A549 (cell line): ENCODE data around the gene DHX57. TPM values are rescaled to one million over a fixed set of nuclear protein-coding genes. Genes with fewer than 3 reads are reported as not detected.
A peak's percentile ranks its signal among the peaks of the same experiment; 100 is the strongest.

Source experiments
- ATAC-seq, 2 experiments: fragments of 200-7000 bp in 1 of 2; fragments of >200 bp in 1 of 2; cut with Nextera tagmentation in 1 of 2; cut with Tn5 transposase in 1 of 2; 3 replicates each; pipeline versions ENCODE4 v1.8.0 to v1.9.1; 2018 to 2020; ENCODE audit warnings: mild to moderate bottlenecking in 1 of 2, moderate library complexity in 1 of 2
- CTCF ChIA-PET: fragments of 300-600 bp; sonication (Branson Sonifier 250); formaldehyde crosslinking; extraction: SDS; loops from one replicate; lab custom pipeline; 2021; ENCODE audit warnings: antibody characterized with exemption, inconsistent platforms; lab: Yijun Ruan, JAX
- POLR2A ChIA-PET: fragments of 350-600 bp; formaldehyde crosslinking; extraction: SDS; loops from one replicate; lab custom pipeline; 2021; ENCODE audit warnings: antibody characterized with exemption, inconsistent platforms; lab: Yijun Ruan, JAX
- DNase-seq, 2 experiments: peaks; one replicate each; pipeline versions ENCODE4 v3.0.0 to v3.0.0-alpha.2; 2011 to 2016; ENCODE audit warnings: low read depth in 1 of 2, low spot score in 1 of 2
- FAIRE-seq: peaks from 2 replicates; lab custom pipeline; 2011; peaks lifted over from hg19 to GRCh38; lab: Jason Lieb, UNC
- H3K27ac ChIP-seq, 2 experiments: fragments of >200 bp; sonication (Bioruptor Twin); formaldehyde crosslinking; 3 replicates each; pipeline ENCODE4 v1.5.1; 2016 to 2017
- H3K4me1 ChIP-seq: fragments of >200 bp; sonication (Bioruptor Twin); formaldehyde crosslinking; 3 replicates; pipeline ENCODE4 v1.6.1; 2016
- H3K4me2 ChIP-seq: fragments of >200 bp; sonication (Bioruptor Twin); formaldehyde crosslinking; 3 replicates; pipeline ENCODE4 v1.6.1; 2016
- H3K4me3 ChIP-seq: fragments of >200 bp; sonication (Bioruptor Twin); formaldehyde crosslinking; 3 replicates; pipeline ENCODE4 v1.5.1; 2016
- H3K9me3 ChIP-seq: fragments of >200 bp; sonication (Bioruptor Twin); formaldehyde crosslinking; 3 replicates; pipeline ENCODE4 v1.6.1; 2016
- CEBPB ChIP-seq, 2 experiments: fragments of >200 bp in 1 of 2; sonication (Bioruptor Twin) in 1 of 2; formaldehyde crosslinking in 1 of 2; IDR thresholded peaks; 2 replicates each; pipeline ENCODE4 v1.6.1; 2012 to 2016
- ESRRA ChIP-seq: fragments of 150-350 bp; IDR thresholded peaks from 2 replicates; pipeline ENCODE4 v1.6.1; 2014; ENCODE audit warnings: mild to moderate bottlenecking, low read length, borderline replicate concordance
- FOSB ChIP-seq: fragments of 250-450 bp; sonication (Bioruptor Pico); IDR thresholded peaks from 2 replicates; pipeline ENCODE4 v1.5.0; 2020; ENCODE audit warnings: mild to moderate bottlenecking, moderate library complexity
- FOXS1 ChIP-seq: fragments of 250-450 bp; sonication (Bioruptor Pico); IDR thresholded peaks from 2 replicates; pipeline ENCODE4 v1.5.0; 2020; ENCODE audit warnings: mild to moderate bottlenecking, moderate library complexity
- JUNB ChIP-seq: fragments of >200 bp; sonication (Bioruptor Twin); formaldehyde crosslinking; IDR thresholded peaks from 2 replicates; pipeline ENCODE4 v1.6.1; 2016
- MAFK ChIP-seq: fragments of 450-650 bp; IDR thresholded peaks from 2 replicates; pipeline ENCODE4 v1.6.1; 2014; ENCODE audit not compliant: partially characterized antibody
- RAD21 ChIP-seq, 2 experiments: fragments of >200 bp in 1 of 2; sonication (Bioruptor Twin) in 1 of 2; formaldehyde crosslinking in 1 of 2; IDR thresholded peaks in 1 of 2; conservative IDR thresholded peaks in 1 of 2; 2 replicates in 1 of 2; 3 replicates in 1 of 2; pipeline ENCODE4 v1.6.1; 2012 to 2018; ENCODE audit warnings: inconsistent platforms in 1 of 2
- SMC3 ChIP-seq: fragments of >200 bp; sonication (Bioruptor Twin); formaldehyde crosslinking; IDR thresholded peaks from 3 replicates; pipeline ENCODE4 v1.6.1; 2018; ENCODE audit warnings: inconsistent platforms
- ZC3H11A ChIP-seq: fragments of 450-650 bp; IDR thresholded peaks from 2 replicates; pipeline ENCODE4 v1.6.1; 2014; ENCODE audit warnings: antibody characterized with exemption, mild to moderate bottlenecking
- ZNF302 ChIP-seq: fragments of 250-450 bp; sonication (Bioruptor Pico); IDR thresholded peaks from 2 replicates; pipeline ENCODE4 v1.9.0; 2021; ENCODE audit warnings: inconsistent platforms, mild to moderate bottlenecking, moderate library complexity
- WGBS: methylation state at CpG from one replicate; pipeline ENCODE4 v1.1.6; 2017; ENCODE audit errors: missing lambda C conversion rate; 5-methylcytosine and 5-hydroxymethylcytosine counted together
- polyA plus RNA-seq, 4 experiments: library from polyadenylated mRNA; depleted of rRNA in 3 of 4; stranded (reverse); fragments of >200 nt; fragmentation: RNase III in 1 of 4; extraction: RNeasy Plus Mini Kit Qiagen cat#74134 plus additional on column Dnase treatment in 1 of 4; gene quantifications; 2 replicates in 3 of 4; 3 replicates in 1 of 4; pipeline ENCODE4 v1.2.3, GENCODE V29; 2011 to 2017
- TF ChIP-seq, protein P1 (sequence below): fragments of 200-600 bp; sonication (generic); IDR thresholded peaks from 2 replicates; pipeline ENCODE4 v1.6.1; 2016; ENCODE audit warnings: antibody characterized with exemption, mild to moderate bottlenecking, moderate library complexity
- TF ChIP-seq, protein P2 (sequence below): IDR thresholded peaks from 2 replicates; pipeline ENCODE4 v1.6.1; 2012
- TF ChIP-seq, protein P3 (sequence below): fragments of >200 bp; sonication (Bioruptor Twin); formaldehyde crosslinking; IDR thresholded peaks from 3 replicates; pipeline ENCODE4 v1.5.1; 2016

The DHX57 gene
- polyA plus RNA-seq, 2 of the 4 experiments (the other 2 are of a cell fraction) = 20.6 to 31.8 TPM

DNA sequence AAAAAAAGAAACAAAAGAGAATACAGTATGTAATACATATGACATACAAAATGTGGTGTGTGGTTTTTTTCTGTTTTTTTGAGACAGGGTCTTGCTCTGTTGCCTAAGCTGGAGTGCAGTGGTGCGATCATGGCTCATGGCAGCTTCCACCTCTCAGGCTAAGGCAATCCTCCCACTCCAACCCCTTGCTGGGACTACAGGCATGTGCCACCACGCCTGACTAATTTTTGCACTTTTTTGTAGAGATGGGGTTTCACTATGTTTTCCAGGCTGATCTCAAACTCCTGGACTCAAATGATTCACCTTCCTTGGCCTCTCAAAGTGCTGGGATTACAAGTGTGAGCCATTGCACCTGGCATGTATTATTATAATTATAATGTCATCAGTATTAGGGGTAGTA, 38.9 kb downstream of the DHX57 start:
- no peak for ATAC-seq
- TF ChIP-seq FOXS1 (CRISPR knock-in tag) (no peak), ZNF302 (CRISPR knock-in tag) (no peak), CEBPB (IDR thresholded peaks at IDR 0.05) (no peak)
- TF ChIP-seq, all 56 proteins: peak for 0
- POLR2A ChIA-PET = no interaction called here
- H3K4me3 ChIP-seq = no peak overlapping the region
- H3K4me2 ChIP-seq = no peak overlapping the region
- DNase-seq (no peak), FAIRE-seq (no peak)
- CTCF ChIA-PET = no interaction called here
- 90% methylated on average over 2 of the region's 2 CpGs for WGBS
- H3K9me3 ChIP-seq = no peaks in the 10 kb centered on the region
- H3K27ac ChIP-seq = no peak overlapping the region
- no peaks in the 10 kb centered on the region for H3K4me1 ChIP-seq

DNA sequence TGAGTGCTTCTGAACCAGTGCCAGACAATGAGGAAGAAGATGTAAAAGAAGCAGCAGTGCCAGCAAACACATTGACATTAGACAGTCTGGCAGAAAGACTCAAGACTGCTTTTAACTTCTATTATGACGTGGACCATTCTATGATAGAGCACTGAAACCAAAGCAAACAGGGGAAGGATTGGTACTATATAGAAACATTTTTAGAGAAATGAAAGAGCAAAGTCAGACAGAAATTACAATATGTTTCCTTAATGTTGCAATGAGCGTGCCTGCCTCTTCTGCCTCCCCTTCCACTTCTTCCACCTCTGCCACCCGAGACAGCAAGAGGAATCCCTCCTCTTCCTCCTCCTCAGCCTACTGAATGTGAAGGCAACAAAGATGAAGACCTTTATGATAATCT, 39.7 kb downstream of the DHX57 start:
- 89% methylated on average over 3 of the region's 3 CpGs for WGBS
- no peak for ATAC-seq
- FAIRE-seq = no peak
- CTCF ChIA-PET = interaction anchor here (0.7 to 2.4 kb wide), 5 partner anchors 9 to 210 kb away, joined by 3 to 22 read pairs (median 8); no protein-coding TSS in a partner anchor
- POLR2A ChIA-PET = interaction anchor here (2.1 kb wide), 1 partner anchor 85 kb away, joined by 8 read pairs; the partner anchor contains the start of gene SRSF7
- H3K27ac ChIP-seq = no peak overlapping the region
- H3K4me2 ChIP-seq = no peak overlapping the region
- DNase-seq = no peak
- no peaks in the 10 kb centered on the region for H3K4me1 ChIP-seq
- TF ChIP-seq FOSB (CRISPR knock-in tag) (no peak), ZC3H11A (no peak)
- TF ChIP-seq, protein P1, sequence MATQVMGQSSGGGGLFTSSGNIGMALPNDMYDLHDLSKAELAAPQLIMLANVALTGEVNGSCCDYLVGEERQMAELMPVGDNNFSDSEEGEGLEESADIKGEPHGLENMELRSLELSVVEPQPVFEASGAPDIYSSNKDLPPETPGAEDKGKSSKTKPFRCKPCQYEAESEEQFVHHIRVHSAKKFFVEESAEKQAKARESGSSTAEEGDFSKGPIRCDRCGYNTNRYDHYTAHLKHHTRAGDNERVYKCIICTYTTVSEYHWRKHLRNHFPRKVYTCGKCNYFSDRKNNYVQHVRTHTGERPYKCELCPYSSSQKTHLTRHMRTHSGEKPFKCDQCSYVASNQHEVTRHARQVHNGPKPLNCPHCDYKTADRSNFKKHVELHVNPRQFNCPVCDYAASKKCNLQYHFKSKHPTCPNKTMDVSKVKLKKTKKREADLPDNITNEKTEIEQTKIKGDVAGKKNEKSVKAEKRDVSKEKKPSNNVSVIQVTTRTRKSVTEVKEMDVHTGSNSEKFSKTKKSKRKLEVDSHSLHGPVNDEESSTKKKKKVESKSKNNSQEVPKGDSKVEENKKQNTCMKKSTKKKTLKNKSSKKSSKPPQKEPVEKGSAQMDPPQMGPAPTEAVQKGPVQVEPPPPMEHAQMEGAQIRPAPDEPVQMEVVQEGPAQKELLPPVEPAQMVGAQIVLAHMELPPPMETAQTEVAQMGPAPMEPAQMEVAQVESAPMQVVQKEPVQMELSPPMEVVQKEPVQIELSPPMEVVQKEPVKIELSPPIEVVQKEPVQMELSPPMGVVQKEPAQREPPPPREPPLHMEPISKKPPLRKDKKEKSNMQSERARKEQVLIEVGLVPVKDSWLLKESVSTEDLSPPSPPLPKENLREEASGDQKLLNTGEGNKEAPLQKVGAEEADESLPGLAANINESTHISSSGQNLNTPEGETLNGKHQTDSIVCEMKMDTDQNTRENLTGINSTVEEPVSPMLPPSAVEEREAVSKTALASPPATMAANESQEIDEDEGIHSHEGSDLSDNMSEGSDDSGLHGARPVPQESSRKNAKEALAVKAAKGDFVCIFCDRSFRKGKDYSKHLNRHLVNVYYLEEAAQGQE = no peak
- TF ChIP-seq, protein P2, sequence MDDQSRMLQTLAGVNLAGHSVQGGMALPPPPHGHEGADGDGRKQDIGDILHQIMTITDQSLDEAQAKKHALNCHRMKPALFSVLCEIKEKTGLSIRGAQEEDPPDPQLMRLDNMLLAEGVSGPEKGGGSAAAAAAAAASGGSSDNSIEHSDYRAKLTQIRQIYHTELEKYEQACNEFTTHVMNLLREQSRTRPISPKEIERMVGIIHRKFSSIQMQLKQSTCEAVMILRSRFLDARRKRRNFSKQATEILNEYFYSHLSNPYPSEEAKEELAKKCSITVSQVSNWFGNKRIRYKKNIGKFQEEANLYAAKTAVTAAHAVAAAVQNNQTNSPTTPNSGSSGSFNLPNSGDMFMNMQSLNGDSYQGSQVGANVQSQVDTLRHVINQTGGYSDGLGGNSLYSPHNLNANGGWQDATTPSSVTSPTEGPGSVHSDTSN = no peak
- no peaks in the 10 kb centered on the region for H3K9me3 ChIP-seq
- no peak overlapping the region for H3K4me3 ChIP-seq

DNA sequence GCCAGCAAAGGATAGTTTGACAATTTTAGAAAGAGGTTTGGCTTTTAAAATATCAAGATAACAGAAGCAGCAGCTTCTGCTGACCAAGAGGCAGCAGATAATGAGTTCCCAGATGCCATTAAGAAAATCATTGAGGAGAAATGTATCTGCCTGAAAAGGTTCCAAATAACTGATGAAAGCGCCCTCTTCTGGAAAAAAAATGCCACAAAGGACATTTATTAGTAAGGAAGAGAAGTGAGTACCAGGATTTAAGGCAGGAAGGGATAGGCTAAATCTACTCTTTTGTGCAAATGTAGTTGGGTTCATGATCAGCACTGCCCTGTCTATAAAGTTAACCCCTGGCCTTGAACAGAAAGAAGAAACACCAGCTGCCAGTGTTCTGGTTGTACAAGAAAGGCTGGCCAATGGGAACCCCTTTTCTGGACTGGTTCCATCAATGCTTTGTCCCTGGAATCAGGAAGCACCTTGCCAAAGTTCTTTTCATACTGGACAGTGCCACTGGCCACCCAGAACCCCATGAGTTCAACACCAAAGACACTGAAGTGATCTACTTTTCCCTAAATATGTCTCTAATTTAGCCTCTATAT, 40.6 kb downstream of the DHX57 start:
- POLR2A ChIA-PET = interaction anchor here (1.4 to 2.1 kb wide), 2 partner anchors 84 to 85 kb away, joined by 3 to 8 read pairs; partner anchors contain the start of gene SRSF7
- DNase-seq (peak in 1 of 2 experiments; percentile 55), ATAC-seq (peak in 1 of 2 experiments; percentile 77; a peak in 3 of 6 replicates), FAIRE-seq (no peak)
- no peaks in the 10 kb centered on the region for H3K9me3 ChIP-seq
- CTCF ChIA-PET = interaction anchor here (0.6 to 2.4 kb wide), 9 partner anchors 9 to 45 kb away, joined by 3 to 22 read pairs (median 4); no protein-coding TSS in a partner anchor
- TF ChIP-seq, protein P3, sequence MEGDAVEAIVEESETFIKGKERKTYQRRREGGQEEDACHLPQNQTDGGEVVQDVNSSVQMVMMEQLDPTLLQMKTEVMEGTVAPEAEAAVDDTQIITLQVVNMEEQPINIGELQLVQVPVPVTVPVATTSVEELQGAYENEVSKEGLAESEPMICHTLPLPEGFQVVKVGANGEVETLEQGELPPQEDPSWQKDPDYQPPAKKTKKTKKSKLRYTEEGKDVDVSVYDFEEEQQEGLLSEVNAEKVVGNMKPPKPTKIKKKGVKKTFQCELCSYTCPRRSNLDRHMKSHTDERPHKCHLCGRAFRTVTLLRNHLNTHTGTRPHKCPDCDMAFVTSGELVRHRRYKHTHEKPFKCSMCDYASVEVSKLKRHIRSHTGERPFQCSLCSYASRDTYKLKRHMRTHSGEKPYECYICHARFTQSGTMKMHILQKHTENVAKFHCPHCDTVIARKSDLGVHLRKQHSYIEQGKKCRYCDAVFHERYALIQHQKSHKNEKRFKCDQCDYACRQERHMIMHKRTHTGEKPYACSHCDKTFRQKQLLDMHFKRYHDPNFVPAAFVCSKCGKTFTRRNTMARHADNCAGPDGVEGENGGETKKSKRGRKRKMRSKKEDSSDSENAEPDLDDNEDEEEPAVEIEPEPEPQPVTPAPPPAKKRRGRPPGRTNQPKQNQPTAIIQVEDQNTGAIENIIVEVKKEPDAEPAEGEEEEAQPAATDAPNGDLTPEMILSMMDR = peak; percentile 68
- TF ChIP-seq JUNB (no peak), ESRRA (no peak), MAFK (no peak), SMC3 (peak; percentile 62), RAD21 (conservative IDR thresholded peaks at IDR 0.05 in 1 of 2, IDR thresholded peaks at IDR 0.05 in 1 of 2) (peak; percentile 53 to 61)
- H3K4me3 ChIP-seq = no peak overlapping the region
- no peak overlapping the region for H3K4me2 ChIP-seq
- H3K27ac ChIP-seq = no peak overlapping the region
- whole genome bisulfite sequencing = 2% methylated on average over 1 of the region's 1 CpG
- no peaks in the 10 kb centered on the region for H3K4me1 ChIP-seq
